ENCODE measurements around the gene MORF4L2. TPM values are rescaled to one million over a fixed set of nuclear protein-coding genes. Genes with fewer than 3 reads are reported as not detected.

MORF4L2 gene, protein sequence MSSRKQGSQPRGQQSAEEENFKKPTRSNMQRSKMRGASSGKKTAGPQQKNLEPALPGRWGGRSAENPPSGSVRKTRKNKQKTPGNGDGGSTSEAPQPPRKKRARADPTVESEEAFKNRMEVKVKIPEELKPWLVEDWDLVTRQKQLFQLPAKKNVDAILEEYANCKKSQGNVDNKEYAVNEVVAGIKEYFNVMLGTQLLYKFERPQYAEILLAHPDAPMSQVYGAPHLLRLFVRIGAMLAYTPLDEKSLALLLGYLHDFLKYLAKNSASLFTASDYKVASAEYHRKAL
- 188 TPM for total RNA-seq

DNA sequence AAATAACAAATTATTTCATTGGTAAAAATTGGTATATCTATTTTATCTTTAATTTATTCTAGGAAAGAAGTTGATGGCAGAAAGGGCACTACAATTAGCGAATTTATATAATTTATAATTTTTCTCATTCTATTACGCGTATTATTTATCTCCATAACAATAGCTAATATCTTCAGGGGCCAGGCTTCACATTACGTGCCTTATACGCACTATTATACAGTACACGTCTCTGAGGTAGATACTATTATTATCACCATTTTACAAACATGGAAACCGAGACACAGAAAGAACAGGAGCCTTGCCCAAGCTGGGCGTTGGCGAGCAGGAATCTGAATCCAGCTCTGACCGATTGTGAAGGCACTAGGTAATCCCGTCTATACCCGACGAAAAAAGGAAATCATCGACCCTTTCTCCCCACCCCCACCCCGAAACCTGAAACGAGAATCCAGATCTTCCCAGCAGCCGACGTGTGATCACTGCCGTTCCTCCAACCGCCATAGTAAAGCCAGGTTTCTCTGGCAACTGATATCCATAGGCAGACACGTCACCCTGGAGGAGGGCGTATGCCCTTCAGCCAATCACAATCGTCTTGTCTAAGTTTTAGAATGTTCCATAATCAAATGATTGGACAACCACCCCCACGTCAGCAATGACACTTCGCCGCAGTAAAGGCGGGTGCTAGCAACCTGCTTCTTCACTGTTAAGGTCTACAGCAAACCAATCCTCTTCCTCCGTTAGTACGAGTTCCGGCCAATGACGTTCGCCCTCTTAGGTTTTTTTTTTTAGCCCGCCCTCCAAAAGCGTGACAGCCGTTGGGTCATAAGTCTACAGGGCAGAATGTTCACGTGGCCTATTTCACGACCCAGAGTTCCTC, at the start of gene MORF4L2:
MORF4L2 (minus strand) TSS at position 501 of the 874 bp plus-strand sequence. CDS start 9,672 bp downstream, outside the sequence.

DNA sequence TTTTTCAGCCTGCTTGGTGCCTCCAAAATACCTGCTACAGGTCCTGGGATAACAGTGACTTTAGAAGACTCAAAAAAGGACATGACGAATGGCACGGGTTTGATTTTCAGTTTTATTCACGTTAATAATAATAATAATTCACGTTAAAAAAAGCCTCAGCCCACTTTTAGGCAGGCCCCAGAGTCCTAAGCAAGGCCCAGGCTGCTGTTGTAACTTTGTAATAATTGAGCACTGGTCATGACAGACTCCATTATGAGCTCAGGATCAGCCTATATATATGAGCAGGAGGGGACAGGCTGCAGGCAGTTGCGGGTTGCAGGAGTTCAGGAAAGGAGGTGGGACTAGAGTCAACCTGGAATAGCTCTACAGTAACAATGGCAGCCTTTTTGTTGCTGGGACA, 24.1 kb upstream of the MORF4L2 start, which contains the start of gene TMEM31:
TMEM31 (plus strand) TSS at position 301 of the 400 bp plus-strand sequence. CDS start 1,350 bp downstream, outside the sequence.

DNA sequence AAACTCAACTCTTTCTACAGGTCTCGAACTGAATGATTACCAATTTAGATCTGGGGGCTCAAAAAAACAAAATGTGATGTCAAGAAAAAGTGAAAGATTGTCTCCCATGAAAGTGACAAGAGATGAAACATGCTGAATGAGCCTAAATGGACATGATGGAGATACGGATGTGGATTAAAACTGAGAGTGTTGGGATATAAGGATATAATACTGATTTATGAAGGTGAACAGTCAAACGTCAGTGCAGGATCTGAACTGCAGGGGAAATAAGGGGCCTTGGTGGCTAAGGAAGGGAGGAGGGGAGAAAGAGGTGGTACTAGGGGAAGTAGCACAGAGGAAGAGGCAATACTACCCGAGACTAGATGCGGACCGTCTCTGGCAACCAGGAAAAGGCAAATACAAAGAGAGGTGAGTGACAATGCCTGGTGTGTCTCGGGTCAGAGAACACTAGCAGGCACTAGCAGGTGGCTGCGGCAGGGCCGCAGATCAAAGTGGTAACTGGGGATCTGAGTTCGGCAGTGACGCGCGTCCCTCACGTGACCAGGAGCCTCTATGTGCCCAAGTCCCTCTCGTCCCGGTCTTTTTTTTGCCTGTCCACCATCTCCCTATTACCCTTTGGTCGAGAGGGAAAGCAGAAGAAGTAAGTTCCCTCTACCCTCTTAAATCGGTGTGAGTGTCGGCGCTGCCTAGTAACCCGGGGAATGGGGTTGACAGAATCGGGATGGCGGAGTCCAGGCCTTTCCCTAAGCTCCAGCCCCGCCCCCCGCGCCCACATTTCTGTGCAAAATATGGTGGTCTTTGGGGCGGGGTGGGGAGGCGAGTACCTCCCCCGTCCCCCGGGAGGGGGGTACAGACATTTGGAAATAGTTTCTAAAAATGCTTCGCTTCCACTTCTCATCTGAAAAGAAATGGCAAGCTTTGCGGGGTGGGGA, 57.8 kb downstream of the MORF4L2 start, which contains the start of gene TCEAL1:
TCEAL1 (plus strand) TSS at position 590 of the 932 bp plus-strand sequence. CDS start 942 bp downstream, outside the sequence.

Other genes with a start within 250 kb of the MORF4L2 start
- 0.88 TPM for gene RAB40A, start 167.2 kb downstream of the MORF4L2 start, total RNA-seq
- 27.8 TPM for gene TCEAL4, start 101.2 kb downstream of the MORF4L2 start, total RNA-seq
- gene TCEAL3, start 78.7 kb downstream of the MORF4L2 start, total RNA-seq: 6.8 TPM
- 24.5 TPM for gene TCEAL1, start 57.7 kb downstream of the MORF4L2 start, total RNA-seq
- not detected for gene TMEM31, start 24.2 kb upstream of the MORF4L2 start, total RNA-seq
- gene PLP1, start 90.1 kb upstream of the MORF4L2 start, total RNA-seq: 7.2 TPM
- gene RAB9B, start 145.6 kb upstream of the MORF4L2 start, total RNA-seq: 5.6 TPM

Data from metanephros (tissue), 1 donor.